Jurkat, Clone E6-1 (cell line): ENCODE data around the gene HRG.

Experiments
- DNase-seq: peaks from one replicate; pipeline ENCODE4 v3.0.0-alpha.2; 2011; ENCODE audit warnings: low read depth, low spot score
- H3K4me3 ChIP-seq: 2 replicates; pipeline ENCODE4 v1.5.1; 2011; ENCODE audit warnings: mild to moderate bottlenecking, low read length, control low read depth, moderate library complexity

Gene HRG

DNA sequence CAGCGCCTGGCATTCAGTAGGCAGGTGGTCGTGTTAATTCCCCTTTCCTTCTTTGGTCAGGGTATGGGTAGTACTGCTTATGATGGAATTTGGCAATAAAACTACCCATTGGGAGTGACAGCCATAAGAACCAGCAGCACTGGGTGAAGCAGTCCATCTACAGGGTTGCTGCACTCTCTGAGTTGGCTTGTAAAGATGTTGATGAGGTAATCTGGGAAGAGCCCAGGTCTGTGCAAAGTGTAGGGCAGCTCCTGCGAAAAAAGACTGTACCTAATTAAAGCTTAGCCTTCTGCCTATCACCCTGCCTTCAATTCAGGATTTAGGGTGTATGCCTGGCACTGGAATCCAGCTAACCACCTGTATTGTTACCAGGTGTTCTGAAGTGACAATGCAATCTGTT lies 30.3 kb upstream of the HRG start:
- no peak overlapping the region for H3K4me3 ChIP-seq
- DNase-seq: no peak

GRCh38 chr3:186636536-186636935 lies 29.3 kb upstream of the HRG start:
- no peak for DNase-seq
- H3K4me3 ChIP-seq: no peak overlapping the region

DNA sequence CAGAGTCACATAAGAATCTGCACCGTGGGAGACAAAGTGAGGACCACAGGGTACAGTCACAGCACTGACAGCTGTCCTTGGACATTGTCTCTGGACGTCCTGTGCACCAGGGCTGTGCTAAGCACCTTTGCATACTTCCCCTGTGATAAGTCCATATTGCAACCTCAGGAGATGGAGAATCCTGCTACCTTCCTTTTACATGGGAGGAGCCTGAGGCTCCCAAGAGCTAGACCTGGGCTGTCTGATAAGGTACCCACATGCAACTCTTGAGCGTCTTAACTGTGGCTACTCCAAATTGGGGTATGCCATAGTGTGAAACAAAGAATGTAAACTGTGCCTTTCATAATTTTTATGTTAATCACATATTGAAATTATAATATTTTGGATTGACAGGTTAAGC lies 28.1 kb upstream of the HRG start:
- DNase-seq: no peak
- H3K4me3 ChIP-seq: no peak overlapping the region

DNA sequence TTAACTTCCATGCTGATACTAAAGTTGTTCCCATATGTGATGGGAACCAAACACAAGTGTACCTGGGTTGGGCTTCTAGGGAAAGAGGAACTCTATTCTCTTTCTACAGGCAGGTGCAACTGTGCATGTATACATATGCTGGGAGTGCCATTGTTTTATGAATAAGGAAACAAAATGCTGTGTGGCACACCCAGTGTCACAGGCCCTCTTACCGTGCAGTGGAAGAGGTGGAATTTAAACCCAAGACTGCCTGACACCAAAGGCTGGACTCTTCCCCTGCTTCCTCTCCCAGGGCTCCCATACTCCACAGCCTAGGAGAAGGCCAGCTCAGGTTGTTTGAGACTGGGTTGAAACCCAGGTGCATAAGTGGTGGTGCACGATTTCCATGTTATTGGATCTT lies 27.6 kb upstream of the HRG start:
- H3K4me3 ChIP-seq: no peak overlapping the region
- DNase-seq: no peak

DNA sequence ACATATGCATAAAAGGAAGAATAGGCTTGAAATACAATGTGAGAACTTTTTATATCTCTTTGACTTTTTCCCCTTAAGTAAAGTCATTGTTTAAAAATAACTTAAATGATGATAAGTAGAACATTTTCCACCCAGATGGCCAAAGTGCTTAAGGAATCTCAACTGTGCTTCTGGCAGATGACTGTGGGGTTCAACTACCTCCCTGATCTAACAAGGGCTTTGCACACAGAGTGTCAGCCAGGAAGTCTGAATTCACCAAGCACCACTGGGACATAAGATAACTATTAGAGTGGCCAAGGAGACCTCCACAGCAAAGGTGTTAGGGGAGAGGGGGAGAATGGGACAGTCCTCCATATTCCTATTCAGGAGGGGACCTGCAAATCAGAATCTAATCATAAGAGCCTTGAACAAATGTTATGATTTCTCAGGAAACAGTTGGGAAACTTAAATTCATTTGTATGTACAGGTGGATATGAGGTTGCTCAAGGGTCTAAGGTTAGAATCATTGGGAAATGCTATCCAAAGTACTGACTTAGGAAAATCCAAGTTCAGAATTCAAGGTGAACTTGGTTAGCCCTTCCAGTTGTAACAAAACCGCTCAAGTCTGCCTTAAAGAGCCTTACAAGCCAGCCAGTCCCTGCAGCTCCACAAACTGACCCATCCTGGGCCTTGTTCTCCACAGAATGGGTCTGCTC lies 25.9 kb upstream of the HRG start, which contains the start of gene FETUB:
Gene FETUB (plus strand): TSS at position 622 of the 695 bp plus-strand sequence. CDS start 62 bp downstream, at position 684.
- DNase-seq: no peak
- H3K4me3 ChIP-seq: no peak within 1 kb of the TSS

GRCh38 chr3:186640473-186640818 lies 25.4 kb upstream of the HRG start:
- DNase-seq: no peak
- no peak overlapping the region for H3K4me3 ChIP-seq

GRCh38 chr3:186640929-186641328 lies 24.9 kb upstream of the HRG start:
- no peak for DNase-seq
- no peak overlapping the region for H3K4me3 ChIP-seq

DNA sequence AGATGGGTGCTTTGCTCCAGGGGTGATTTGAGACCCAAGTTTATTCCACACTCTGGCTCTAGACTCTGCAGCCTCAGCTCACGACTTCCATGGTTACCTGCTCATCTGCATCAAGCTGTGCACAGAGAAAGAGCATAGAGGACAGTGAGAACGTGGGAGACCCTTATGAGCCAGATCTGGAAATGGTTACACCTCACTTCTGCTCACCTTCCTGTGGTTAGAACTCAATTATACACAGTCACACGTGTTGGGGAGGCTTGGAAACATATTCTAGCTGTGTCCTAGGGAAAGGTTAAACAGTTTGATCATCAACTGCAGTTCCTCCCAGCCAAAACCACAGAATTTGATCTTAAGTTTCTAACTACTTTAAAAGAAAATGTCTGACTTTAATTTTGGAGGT lies 23.8 kb upstream of the HRG start:
- no peak overlapping the region for H3K4me3 ChIP-seq
- peak; percentile 18 for DNase-seq

- DNase-seq: no peak
- no peak overlapping the region for H3K4me3 ChIP-seq
Observed at GRCh38 chr3:186643493-186643892, 22.3 kb upstream of the HRG start.

- no peak for DNase-seq
- no peak overlapping the region for H3K4me3 ChIP-seq
Observed at GRCh38 chr3:186644683-186645082, 21.1 kb upstream of the HRG start.

GRCh38 chr3:186646106-186646505 lies 19.7 kb upstream of the HRG start:
- no peak for DNase-seq

GRCh38 chr3:186646841-186647240 lies 19.0 kb upstream of the HRG start:
- H3K4me3 ChIP-seq: no peak overlapping the region
- DNase-seq: no peak

More at GRCh38 chr3:186646106-186646505, 19.7 kb upstream of the HRG start:
- H3K4me3 ChIP-seq: no peak overlapping the region

DNA sequence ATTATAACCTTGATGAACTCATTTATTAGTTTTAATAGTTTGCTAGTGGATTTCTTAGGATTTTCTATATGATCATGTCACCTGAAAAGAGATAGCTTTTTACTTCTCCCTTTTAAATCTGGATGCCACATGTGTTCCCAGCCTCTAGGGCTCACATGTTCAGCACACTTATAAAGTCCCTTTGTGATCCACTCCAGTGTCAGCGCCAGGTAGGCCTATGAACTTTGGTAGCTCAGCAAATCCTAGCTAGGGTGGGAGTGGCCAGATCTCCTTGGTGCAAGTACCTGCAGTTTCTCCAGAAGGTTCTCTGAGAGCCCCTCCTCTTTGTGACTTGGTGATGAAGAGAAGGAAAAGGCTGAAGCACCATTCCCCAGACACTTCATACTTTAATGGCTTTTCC lies 17.0 kb upstream of the HRG start:
- no peak overlapping the region for H3K4me3 ChIP-seq
- DNase-seq: no peak

DNA sequence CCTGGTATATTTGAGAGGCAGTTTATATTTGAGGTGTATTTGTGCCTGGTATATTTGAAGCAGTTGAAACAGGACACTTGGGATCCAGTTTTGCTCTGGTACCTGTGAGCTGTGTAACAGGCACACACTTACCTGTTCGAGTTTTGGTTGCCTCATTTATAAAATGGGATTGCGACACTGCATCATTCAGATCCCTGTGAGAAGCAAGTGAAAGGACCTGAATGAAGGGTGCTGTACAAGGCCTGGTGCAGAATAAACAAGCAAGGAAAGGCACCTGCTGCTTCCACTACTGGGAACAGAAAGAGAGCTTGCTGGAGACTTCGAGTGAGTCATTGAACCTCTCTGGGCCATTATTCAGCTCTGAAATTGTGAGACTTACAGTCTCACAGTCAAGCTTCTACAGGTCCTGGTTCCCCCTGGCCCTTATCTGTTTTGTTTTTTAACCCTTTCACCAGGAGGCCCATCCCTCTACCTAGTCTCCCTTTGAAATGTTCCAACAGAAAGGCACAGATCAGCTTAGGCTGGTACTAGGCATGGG lies 14.1 kb upstream of the HRG start:
- no peak for DNase-seq
- no peak overlapping the region for H3K4me3 ChIP-seq

- no peak overlapping the region for H3K4me3 ChIP-seq
- DNase-seq: no peak
Observed at GRCh38 chr3:186653080-186653707, 12.6 kb upstream of the HRG start.

- H3K4me3 ChIP-seq: no peak overlapping the region
- DNase-seq: no peak
Observed at GRCh38 chr3:186653984-186654383, 11.8 kb upstream of the HRG start.

DNA sequence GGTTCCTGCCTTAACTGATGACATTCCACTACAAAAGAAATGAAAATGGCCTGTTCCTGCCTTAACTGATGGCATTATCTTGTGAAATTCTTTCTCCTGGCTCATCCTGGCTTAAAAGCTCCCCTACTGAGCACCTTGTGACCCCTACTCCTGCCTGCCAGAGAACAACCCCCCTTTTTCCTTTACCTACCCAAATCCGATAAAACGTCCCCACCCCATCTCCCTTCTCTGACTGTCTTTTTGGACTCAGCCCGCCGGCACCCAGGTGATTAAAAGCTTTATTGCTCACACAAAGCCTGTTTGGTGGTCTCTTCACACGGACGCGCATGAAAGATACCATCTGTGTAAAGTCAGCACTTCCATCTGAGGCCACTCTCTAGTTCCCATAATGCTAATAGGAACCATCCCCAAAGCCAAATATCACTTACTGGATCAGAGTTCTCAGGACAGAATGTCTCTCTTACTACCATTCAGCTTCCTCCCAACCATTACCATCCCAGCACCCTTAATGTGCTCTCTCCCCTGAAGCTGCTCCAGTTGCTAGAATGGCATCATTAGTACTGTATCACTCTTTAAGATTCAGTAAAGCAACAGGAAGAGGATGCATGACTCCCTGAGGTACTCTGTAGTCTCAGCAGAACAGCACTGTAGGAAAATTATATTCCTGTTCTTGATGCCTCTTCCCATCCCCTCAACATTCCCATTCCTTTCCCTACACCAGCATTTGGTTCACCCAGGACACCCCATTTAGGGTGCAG lies 2.3 kb upstream of the HRG start:
- no peak for DNase-seq
- no peak overlapping the region for H3K4me3 ChIP-seq

- H3K4me3 ChIP-seq: no peak overlapping the region
- DNase-seq: no peak
Observed at GRCh38 chr3:186664119-186664495, 1.7 kb upstream of the HRG start.

GRCh38 chr3:186664506-186664905 lies 1.3 kb upstream of the HRG start:
- DNase-seq: no peak
- no peak overlapping the region for H3K4me3 ChIP-seq

- DNase-seq: no peak
- H3K4me3 ChIP-seq: no peak overlapping the region
Observed at GRCh38 chr3:186668426-186668825, 2.6 kb downstream of the HRG start.
